Transverse colon (tissue), 3 donors: ENCODE results near the gene MCUB.
"Not testable (repeated sequence)": the region's sequence is repeated elsewhere in the genome, so short reads cannot be mapped to it uniquely, and the experiment has no call there.

Experiments
- EP300 ChIP-seq: sonication (generic); formaldehyde crosslinking; IDR thresholded peaks from one replicate; pipeline ENCODE4 v1.6.1; 2017; ENCODE audit warnings: antibody characterized with exemption, low read depth
- TF ChIP-seq, protein P1 (sequence below), 5 experiments: fragments of 200-600 bp in 3 of 5; fragments of 450-650 bp in 2 of 5; sonication (generic) in 3 of 5; IDR thresholded peaks; 1 replicate in 2 of 5; 2 replicates in 3 of 5; pipeline ENCODE4 v1.5.1; 2016 to 2017; ENCODE audit warnings: antibody characterized with exemption in 5 of 5, inconsistent platforms in 3 of 5, mild to moderate bottlenecking in 2 of 5, moderate library complexity in 1 of 5

DNA sequence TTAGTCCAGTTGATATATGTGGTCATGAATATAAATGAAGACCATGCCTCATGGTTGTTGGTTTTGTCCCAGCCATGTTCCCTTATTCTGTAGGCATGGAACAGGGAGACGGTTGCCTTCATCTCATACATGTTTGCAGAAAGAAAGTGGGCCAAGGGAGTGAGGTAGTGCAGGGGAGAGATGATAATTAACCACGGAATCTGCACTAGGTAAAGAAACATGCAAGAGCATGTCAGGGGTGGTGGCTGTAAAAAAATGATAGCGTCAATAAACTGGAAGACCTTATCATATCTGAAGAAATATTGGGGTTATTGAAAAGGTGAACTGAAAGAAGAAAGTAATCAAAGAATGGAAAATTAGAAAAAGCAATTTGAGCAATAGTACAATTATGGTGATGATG lies 35.1 kb downstream of the MCUB start:
- TF ChIP-seq, protein P1, sequence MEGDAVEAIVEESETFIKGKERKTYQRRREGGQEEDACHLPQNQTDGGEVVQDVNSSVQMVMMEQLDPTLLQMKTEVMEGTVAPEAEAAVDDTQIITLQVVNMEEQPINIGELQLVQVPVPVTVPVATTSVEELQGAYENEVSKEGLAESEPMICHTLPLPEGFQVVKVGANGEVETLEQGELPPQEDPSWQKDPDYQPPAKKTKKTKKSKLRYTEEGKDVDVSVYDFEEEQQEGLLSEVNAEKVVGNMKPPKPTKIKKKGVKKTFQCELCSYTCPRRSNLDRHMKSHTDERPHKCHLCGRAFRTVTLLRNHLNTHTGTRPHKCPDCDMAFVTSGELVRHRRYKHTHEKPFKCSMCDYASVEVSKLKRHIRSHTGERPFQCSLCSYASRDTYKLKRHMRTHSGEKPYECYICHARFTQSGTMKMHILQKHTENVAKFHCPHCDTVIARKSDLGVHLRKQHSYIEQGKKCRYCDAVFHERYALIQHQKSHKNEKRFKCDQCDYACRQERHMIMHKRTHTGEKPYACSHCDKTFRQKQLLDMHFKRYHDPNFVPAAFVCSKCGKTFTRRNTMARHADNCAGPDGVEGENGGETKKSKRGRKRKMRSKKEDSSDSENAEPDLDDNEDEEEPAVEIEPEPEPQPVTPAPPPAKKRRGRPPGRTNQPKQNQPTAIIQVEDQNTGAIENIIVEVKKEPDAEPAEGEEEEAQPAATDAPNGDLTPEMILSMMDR (IDR thresholded peaks at IDR 0.05): not testable (repeated sequence)
- TF ChIP-seq EP300: not testable (repeated sequence)
